Omental fat pad (tissue), 4 donors: ENCODE measurements around the gene AIF1. TPM values are rescaled to one million over a fixed set of nuclear protein-coding genes. Genes with fewer than 3 reads are reported as not detected.

Source experiments
- ATAC-seq: fragments of 150-250 bp; one replicate; pipeline ENCODE4 v1.9.1; 2016; ENCODE audit warnings: mild to moderate bottlenecking, moderate library complexity; ENCODE audit not compliant: low FRiP score
- DNase-seq: peaks from one replicate; pipeline ENCODE4 v3.0.0-alpha.2; 2019; ENCODE audit warnings: low spot score
- total RNA-seq, 4 donors: library from RNA; depleted of rRNA; stranded (reverse); fragments of >200 nt; gene quantifications; one replicate each; pipeline ENCODE4 v1.1.0, GENCODE V29; 2016
- TF ChIP-seq, protein P1 (sequence below), 3 donors: fragments of 450-650 bp; IDR thresholded peaks; one replicate each; pipeline ENCODE4 v1.5.1; 2016 to 2017; ENCODE audit warnings: antibody characterized with exemption in 3 of 3, mild to moderate bottlenecking in 3 of 3, moderate library complexity in 2 of 3

Gene AIF1
- total RNA-seq, 4 donors from 2014 or later = 57.3 to 95.1 (median 81.8) TPM

GRCh38 chr6:31573239-31574105 is 41.6 kb upstream of the AIF1 start:
- no peak for ATAC-seq
- DNase-seq = no peak
- TF ChIP-seq, protein P1, sequence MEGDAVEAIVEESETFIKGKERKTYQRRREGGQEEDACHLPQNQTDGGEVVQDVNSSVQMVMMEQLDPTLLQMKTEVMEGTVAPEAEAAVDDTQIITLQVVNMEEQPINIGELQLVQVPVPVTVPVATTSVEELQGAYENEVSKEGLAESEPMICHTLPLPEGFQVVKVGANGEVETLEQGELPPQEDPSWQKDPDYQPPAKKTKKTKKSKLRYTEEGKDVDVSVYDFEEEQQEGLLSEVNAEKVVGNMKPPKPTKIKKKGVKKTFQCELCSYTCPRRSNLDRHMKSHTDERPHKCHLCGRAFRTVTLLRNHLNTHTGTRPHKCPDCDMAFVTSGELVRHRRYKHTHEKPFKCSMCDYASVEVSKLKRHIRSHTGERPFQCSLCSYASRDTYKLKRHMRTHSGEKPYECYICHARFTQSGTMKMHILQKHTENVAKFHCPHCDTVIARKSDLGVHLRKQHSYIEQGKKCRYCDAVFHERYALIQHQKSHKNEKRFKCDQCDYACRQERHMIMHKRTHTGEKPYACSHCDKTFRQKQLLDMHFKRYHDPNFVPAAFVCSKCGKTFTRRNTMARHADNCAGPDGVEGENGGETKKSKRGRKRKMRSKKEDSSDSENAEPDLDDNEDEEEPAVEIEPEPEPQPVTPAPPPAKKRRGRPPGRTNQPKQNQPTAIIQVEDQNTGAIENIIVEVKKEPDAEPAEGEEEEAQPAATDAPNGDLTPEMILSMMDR (IDR thresholded peaks at IDR 0.05) = no peak

- no peak for DNase-seq
- no peak for ATAC-seq
- TF ChIP-seq, protein P1 (IDR thresholded peaks at IDR 0.05) = no peak
These were observed 40.6 kb upstream of the AIF1 start for GRCh38 chr6:31574106-31575061.

GRCh38 chr6:31575335-31575901 is 39.6 kb upstream of the AIF1 start, which contains the start of gene TNF:
TSS of gene TNF (plus strand) at chr6:31575565. CDS start at chr6:31575742, 177 bp downstream.
- DNase-seq = no peak
- TF ChIP-seq, protein P1 (IDR thresholded peaks at IDR 0.05) = no peak
- no peak for ATAC-seq

- no peak for DNase-seq
- TF ChIP-seq, protein P1 (IDR thresholded peaks at IDR 0.05) = no peak
- ATAC-seq = no peak
These were observed 38.9 kb upstream of the AIF1 start for GRCh38 chr6:31575952-31576685.

DNA sequence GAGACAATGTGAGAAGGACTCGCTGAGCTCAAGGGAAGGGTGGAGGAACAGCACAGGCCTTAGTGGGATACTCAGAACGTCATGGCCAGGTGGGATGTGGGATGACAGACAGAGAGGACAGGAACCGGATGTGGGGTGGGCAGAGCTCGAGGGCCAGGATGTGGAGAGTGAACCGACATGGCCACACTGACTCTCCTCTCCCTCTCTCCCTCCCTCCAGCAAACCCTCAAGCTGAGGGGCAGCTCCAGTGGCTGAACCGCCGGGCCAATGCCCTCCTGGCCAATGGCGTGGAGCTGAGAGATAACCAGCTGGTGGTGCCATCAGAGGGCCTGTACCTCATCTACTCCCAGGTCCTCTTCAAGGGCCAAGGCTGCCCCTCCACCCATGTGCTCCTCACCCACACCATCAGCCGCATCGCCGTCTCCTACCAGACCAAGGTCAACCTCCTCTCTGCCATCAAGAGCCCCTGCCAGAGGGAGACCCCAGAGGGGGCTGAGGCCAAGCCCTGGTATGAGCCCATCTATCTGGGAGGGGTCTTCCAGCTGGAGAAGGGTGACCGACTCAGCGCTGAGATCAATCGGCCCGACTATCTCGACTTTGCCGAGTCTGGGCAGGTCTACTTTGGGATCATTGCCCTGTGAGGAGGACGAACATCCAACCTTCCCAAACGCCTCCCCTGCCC is 38.0 kb upstream of the AIF1 start:
- no peak for ATAC-seq
- TF ChIP-seq, protein P1 (IDR thresholded peaks at IDR 0.05) = no peak
- DNase-seq = no peak

DNA sequence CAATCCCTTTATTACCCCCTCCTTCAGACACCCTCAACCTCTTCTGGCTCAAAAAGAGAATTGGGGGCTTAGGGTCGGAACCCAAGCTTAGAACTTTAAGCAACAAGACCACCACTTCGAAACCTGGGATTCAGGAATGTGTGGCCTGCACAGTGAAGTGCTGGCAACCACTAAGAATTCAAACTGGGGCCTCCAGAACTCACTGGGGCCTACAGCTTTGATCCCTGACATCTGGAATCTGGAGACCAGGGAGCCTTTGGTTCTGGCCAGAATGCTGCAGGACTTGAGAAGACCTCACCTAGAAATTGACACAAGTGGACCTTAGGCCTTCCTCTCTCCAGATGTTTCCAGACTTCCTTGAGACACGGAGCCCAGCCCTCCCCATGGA is 37.5 kb upstream of the AIF1 start:
- TF ChIP-seq, protein P1 (IDR thresholded peaks at IDR 0.05) = no peak
- ATAC-seq (no peak), DNase-seq (no peak)
